ENCODE measurements around the gene TMEM14A.

TMEM14A gene

GRCh38 chr6:52670502-52671409 is at the start of gene TMEM14A:
Gene TMEM14A, plus strand, starts transcription at chr6:52671113. Its CDS starts 5,990 bp downstream, at chr6:52677103.
- H3K27me3 ChIP-seq (ENCODE audit: insufficient read depth, poor library complexity, severe bottlenecking), result no peaks in the 10 kb centered on the region
- H3K4me3 ChIP-seq (ENCODE audit: severe bottlenecking), result peak within 1 kb of the TSS; percentile 46
- no peak within 1 kb of the TSS for H3K27ac ChIP-seq (ENCODE audit: poor library complexity, severe bottlenecking)
- TF ChIP-seq CTCF (IDR thresholded peaks at IDR 0.05; ENCODE audit: poor library complexity, severe bottlenecking), result no peak
- DNase-seq (ENCODE audit: low spot score) (peak; percentile 94), ATAC-seq (ENCODE audit: low read depth) (peak; percentile 95)
- H3K36me3 ChIP-seq (ENCODE audit: low read depth), result no peaks in the 10 kb centered on the region
- no peaks in the 10 kb centered on the region for H3K9me3 ChIP-seq (ENCODE audit: severe bottlenecking)
- peaks cover 19% of the 10 kb centered on the region for H3K4me1 ChIP-seq (ENCODE audit: insufficient read depth, poor library complexity, severe bottlenecking)

- Histone ChIP-seq H3K27ac (ENCODE audit: poor library complexity, severe bottlenecking) (no peak overlapping the region), H3K36me3 (ENCODE audit: low read depth) (no peaks in the 10 kb centered on the region), H3K4me1 (ENCODE audit: insufficient read depth, poor library complexity, severe bottlenecking) (no peaks in the 10 kb centered on the region), H3K27me3 (ENCODE audit: insufficient read depth, poor library complexity, severe bottlenecking) (no peaks in the 10 kb centered on the region), H3K4me3 (ENCODE audit: severe bottlenecking) (no peak overlapping the region), H3K9me3 (ENCODE audit: severe bottlenecking) (no peaks in the 10 kb centered on the region)
- no peak for ATAC-seq (ENCODE audit: low read depth)
- DNase-seq (ENCODE audit: low spot score), result no peak
- no peak for TF ChIP-seq CTCF (IDR thresholded peaks at IDR 0.05; ENCODE audit: poor library complexity, severe bottlenecking)
Observed at GRCh38 chr6:52621631-52622030, 49.3 kb upstream of the TMEM14A start.

- DNase-seq (ENCODE audit: low spot score), result no peak
- Histone ChIP-seq H3K27me3 (ENCODE audit: insufficient read depth, poor library complexity, severe bottlenecking) (no peaks in the 10 kb centered on the region), H3K36me3 (ENCODE audit: low read depth) (no peaks in the 10 kb centered on the region), H3K9me3 (ENCODE audit: severe bottlenecking) (no peaks in the 10 kb centered on the region), H3K4me1 (ENCODE audit: insufficient read depth, poor library complexity, severe bottlenecking) (no peaks in the 10 kb centered on the region), H3K4me3 (ENCODE audit: severe bottlenecking) (no peak overlapping the region), H3K27ac (ENCODE audit: poor library complexity, severe bottlenecking) (no peak overlapping the region)
- no peak for TF ChIP-seq CTCF (IDR thresholded peaks at IDR 0.05; ENCODE audit: poor library complexity, severe bottlenecking)
- ATAC-seq (ENCODE audit: low read depth), result no peak
Observed at GRCh38 chr6:52622810-52623209, 48.1 kb upstream of the TMEM14A start.

- Histone ChIP-seq H3K27ac (ENCODE audit: poor library complexity, severe bottlenecking) (no peak overlapping the region), H3K4me3 (ENCODE audit: severe bottlenecking) (no peak overlapping the region), H3K4me1 (ENCODE audit: insufficient read depth, poor library complexity, severe bottlenecking) (no peaks in the 10 kb centered on the region), H3K36me3 (ENCODE audit: low read depth) (no peaks in the 10 kb centered on the region), H3K27me3 (ENCODE audit: insufficient read depth, poor library complexity, severe bottlenecking) (no peaks in the 10 kb centered on the region), H3K9me3 (ENCODE audit: severe bottlenecking) (no peaks in the 10 kb centered on the region)
- no peak for DNase-seq (ENCODE audit: low spot score)
- ATAC-seq (ENCODE audit: low read depth), result no peak
- no peak for TF ChIP-seq CTCF (IDR thresholded peaks at IDR 0.05; ENCODE audit: poor library complexity, severe bottlenecking)
Observed at GRCh38 chr6:52632011-52632410, 38.9 kb upstream of the TMEM14A start.

- Histone ChIP-seq H3K27ac (ENCODE audit: poor library complexity, severe bottlenecking) (no peak overlapping the region), H3K9me3 (ENCODE audit: severe bottlenecking) (no peaks in the 10 kb centered on the region), H3K36me3 (ENCODE audit: low read depth) (no peaks in the 10 kb centered on the region), H3K4me3 (ENCODE audit: severe bottlenecking) (no peak overlapping the region), H3K27me3 (ENCODE audit: insufficient read depth, poor library complexity, severe bottlenecking) (no peaks in the 10 kb centered on the region), H3K4me1 (ENCODE audit: insufficient read depth, poor library complexity, severe bottlenecking) (no peaks in the 10 kb centered on the region)
- DNase-seq (ENCODE audit: low spot score) (no peak), ATAC-seq (ENCODE audit: low read depth) (no peak)
- TF ChIP-seq CTCF (IDR thresholded peaks at IDR 0.05; ENCODE audit: poor library complexity, severe bottlenecking), result no peak
Observed at GRCh38 chr6:52634211-52634610, 36.7 kb upstream of the TMEM14A start.
